A549 (cell line): ENCODE measurements around the gene BCO1.

Experiments
- TP53 ChIP-seq: fragments of 250-450 bp; sonication (Bioruptor Pico); IDR thresholded peaks from 2 replicates; pipeline ENCODE4 v1.5.0; 2021; ENCODE audit warnings: mild to moderate bottlenecking, moderate library complexity
- TF ChIP-seq, protein P1 (sequence below): fragments of 450-650 bp; IDR thresholded peaks from 2 replicates; pipeline ENCODE4 v1.6.1; 2014; ENCODE audit warnings: antibody characterized with exemption
- TF ChIP-seq, protein P2 (sequence below): fragments of >200 bp; sonication (Bioruptor Twin); formaldehyde crosslinking; IDR thresholded peaks from 3 replicates; pipeline ENCODE4 v1.5.1; 2016

DNA sequence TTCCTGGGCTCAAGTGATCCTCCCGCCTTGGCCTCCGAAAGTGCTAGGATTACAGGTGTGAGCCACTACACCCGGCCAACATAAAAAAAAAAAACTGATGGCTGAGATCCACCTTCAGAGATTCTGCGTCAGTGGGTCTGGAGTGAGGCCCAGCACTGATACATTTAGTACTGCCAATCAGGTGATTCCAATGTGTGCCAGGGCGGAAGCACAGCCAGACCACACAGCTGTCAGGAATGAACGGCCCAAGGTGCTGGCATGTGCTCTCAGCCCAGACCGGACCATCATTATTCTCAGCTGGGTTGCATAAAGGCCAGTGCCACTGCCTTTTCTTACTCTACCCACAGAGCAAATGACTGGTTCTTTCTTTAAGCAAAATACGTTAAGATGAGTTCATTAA is 1.2 kb upstream of the BCO1 start:
- TF ChIP-seq TP53 (CRISPR knock-in tag) = no peak
- TF ChIP-seq, protein P1, sequence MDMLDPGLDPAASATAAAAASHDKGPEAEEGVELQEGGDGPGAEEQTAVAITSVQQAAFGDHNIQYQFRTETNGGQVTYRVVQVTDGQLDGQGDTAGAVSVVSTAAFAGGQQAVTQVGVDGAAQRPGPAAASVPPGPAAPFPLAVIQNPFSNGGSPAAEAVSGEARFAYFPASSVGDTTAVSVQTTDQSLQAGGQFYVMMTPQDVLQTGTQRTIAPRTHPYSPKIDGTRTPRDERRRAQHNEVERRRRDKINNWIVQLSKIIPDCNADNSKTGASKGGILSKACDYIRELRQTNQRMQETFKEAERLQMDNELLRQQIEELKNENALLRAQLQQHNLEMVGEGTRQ = no peak
- TF ChIP-seq, protein P2, sequence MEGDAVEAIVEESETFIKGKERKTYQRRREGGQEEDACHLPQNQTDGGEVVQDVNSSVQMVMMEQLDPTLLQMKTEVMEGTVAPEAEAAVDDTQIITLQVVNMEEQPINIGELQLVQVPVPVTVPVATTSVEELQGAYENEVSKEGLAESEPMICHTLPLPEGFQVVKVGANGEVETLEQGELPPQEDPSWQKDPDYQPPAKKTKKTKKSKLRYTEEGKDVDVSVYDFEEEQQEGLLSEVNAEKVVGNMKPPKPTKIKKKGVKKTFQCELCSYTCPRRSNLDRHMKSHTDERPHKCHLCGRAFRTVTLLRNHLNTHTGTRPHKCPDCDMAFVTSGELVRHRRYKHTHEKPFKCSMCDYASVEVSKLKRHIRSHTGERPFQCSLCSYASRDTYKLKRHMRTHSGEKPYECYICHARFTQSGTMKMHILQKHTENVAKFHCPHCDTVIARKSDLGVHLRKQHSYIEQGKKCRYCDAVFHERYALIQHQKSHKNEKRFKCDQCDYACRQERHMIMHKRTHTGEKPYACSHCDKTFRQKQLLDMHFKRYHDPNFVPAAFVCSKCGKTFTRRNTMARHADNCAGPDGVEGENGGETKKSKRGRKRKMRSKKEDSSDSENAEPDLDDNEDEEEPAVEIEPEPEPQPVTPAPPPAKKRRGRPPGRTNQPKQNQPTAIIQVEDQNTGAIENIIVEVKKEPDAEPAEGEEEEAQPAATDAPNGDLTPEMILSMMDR = no peak
